Activated CD8-positive, alpha-beta memory T cell treated with anti-CD3 and anti-CD28 coated beads, Interleukin-2, amount 50 U/mL, for 4 hours (primary cell): Measurements from ENCODE around the gene TROAP.
"Not testable (repeated sequence)": the region's sequence is repeated elsewhere in the genome, so short reads cannot be mapped to it uniquely, and the experiment has no call there.

Experiments used
- DNase-seq: peaks from one replicate; pipeline ENCODE4 v3.0.0-alpha.2; 2020

The TROAP gene

DNA sequence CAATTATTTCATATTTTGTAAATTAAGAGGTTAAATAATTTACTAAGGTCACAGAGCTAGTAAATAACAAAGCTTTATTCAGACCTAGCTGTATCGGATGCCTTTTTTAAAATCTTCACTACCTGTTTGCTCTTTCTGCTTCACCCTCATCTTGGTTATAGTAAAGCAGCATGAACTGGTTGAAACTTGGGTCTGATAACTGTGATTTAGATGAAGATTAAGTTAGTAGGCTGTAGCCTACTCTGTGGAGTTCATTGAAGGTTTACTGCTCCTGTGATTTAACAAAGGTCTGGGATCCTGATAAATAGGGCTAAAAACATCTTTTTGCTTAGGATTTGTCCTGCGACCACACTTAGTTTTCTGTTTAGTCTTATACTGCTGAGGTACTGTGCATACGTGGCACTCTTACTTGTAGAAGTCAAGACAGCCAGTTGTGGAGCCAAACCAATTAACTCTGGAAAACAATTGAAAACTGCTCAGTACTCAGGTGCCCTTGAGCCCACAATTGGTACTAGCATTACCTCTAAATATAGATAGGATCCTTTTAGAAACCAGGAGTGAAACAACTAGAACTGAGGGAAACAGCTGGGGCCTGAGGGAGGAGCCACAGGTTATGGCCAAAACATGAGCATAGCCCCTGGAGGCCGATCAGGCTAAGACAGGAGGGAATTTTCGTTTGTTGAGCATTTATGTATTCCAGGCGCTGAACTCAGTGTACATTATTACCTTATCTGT is 46.5 kb downstream of the TROAP start:
- no peak for DNase-seq

DNA sequence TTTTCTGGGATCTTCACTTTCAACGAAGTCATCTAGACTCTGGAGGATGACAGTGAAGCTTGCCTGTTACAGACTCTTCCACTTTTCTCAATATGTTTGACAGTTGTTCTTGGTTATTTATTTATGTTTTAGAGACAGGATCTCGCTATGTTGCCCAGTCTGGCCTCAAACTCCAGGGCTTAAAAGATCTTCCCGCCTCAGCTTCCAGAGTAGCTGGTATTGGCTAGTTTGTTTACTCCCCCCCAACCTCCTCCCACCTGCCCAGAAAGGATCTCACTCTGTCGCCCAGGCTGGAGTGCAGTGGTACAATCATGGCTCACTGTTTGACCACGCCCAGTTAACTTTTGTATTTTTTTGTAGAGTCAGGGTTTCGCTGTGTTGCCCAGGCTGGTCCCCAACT is 47.5 kb downstream of the TROAP start:
- no peak for DNase-seq

DNA sequence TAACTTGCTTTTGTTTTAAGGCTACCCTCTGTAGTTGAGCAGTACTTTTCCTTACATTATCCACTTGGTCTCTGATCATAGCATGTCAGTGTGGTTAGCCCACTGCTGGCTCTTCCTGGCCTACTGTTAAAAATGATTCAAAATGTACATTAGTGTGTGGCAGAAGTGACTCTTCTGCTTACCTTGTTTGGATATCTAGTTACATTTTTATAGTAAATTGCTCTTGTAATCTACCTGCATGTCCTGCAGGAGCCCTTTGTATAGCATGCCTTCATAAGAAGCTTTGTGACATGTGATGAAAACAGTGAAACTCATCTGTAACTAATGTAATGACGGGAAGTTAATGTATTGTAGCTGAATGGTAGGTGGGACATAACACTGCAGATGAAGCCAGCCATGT is 52.4 kb downstream of the TROAP start:
- no peak for DNase-seq

GRCh38 chr12:49377386-49377785 is 54.3 kb downstream of the TROAP start:
- no peak for DNase-seq

DNA sequence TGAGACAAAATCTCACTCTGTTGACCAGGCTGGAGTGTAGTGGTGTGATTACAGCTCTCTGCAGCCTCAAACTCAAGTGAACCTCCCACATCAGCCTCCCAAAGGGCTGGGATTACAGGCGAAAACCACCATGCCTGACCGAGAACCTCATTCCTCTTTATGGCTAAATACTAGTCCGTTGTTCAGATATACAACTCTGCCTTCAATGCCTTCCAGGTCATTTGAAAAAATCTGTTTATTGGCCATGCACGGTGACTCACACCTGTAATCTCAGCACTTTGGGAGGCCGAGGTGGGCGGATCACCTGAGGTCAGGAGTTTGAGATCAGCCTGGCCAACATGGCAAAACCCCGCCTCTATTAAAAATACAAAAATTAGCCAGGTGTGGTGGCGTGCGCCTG is 57.1 kb downstream of the TROAP start:
- not testable (repeated sequence) for DNase-seq
